GM23338 (cell line): ENCODE results near the gene WNK1. TPM values are rescaled to one million over a fixed set of nuclear protein-coding genes. Genes with fewer than 3 reads are reported as not detected.

Experiments used
- ATAC-seq: fragments of 200-7000 bp; cut with Tn5 transposase; 3 replicates; pipeline ENCODE4 v1.9.1; 2020
- DNase-seq: peaks from one replicate; pipeline ENCODE4 v3.0.0-alpha.2; 2015; ENCODE audit warnings: low spot score
- H2AFZ ChIP-seq: fragments of 200-600 bp; sonication (generic); 2 replicates; pipeline ENCODE4 v1.8.0; 2016; ENCODE audit warnings: antibody characterized with exemption, mild to moderate bottlenecking, moderate library complexity
- H3F3A ChIP-seq: fragments of 200-600 bp; sonication (generic); replicated peaks from 2 replicates; pipeline ENCODE4 v1.8.0; 2017; ENCODE audit warnings: antibody characterized with exemption, mixed run types, low read depth
- H3K27ac ChIP-seq: fragments of 200-600 bp; sonication (generic); 2 replicates; pipeline ENCODE4 v1.6.1; 2016; ENCODE audit warnings: low read depth
- H3K27me3 ChIP-seq: fragments of 200-600 bp; sonication (generic); 2 replicates; pipeline ENCODE4 v1.8.0; 2016; ENCODE audit warnings: mild to moderate bottlenecking, mixed run types, moderate library complexity; ENCODE audit not compliant: insufficient read depth
- H3K36me3 ChIP-seq: fragments of 200-600 bp; sonication (generic); 2 replicates; pipeline ENCODE4 v1.8.0; 2016; ENCODE audit warnings: mild to moderate bottlenecking; ENCODE audit not compliant: insufficient read depth
- H3K4me1 ChIP-seq: fragments of 200-600 bp; sonication (generic); 2 replicates; pipeline ENCODE4 v1.8.0; 2016; ENCODE audit warnings: mild to moderate bottlenecking, moderate library complexity; ENCODE audit not compliant: insufficient read depth
- H3K4me2 ChIP-seq: fragments of 200-600 bp; sonication (generic); 2 replicates; pipeline ENCODE4 v1.7.1; 2017; ENCODE audit warnings: mixed run types
- H3K4me3 ChIP-seq: fragments of 200-600 bp; sonication (generic); 2 replicates; pipeline ENCODE4 v1.6.1; 2016; ENCODE audit warnings: mixed run types
- H3K79me2 ChIP-seq: fragments of 200-600 bp; sonication (generic); replicated peaks from 2 replicates; pipeline ENCODE4 v1.8.0; 2017; ENCODE audit warnings: mild to moderate bottlenecking; ENCODE audit not compliant: insufficient read depth
- H3K9me2 ChIP-seq: fragments of 200-600 bp; sonication (generic); 2 replicates; pipeline ENCODE4 v1.8.0; 2017; ENCODE audit not compliant: insufficient read depth
- H4K20me1 ChIP-seq: fragments of 200-600 bp; sonication (generic); replicated peaks from 2 replicates; pipeline ENCODE4 v1.8.0; 2017; ENCODE audit warnings: mild to moderate bottlenecking; ENCODE audit not compliant: insufficient read depth
- H3K27ac Mint-ChIP-seq: 2 replicates; pipeline ENCODE4 v1.8.0; 2020; ENCODE audit warnings: inconsistent platforms, mild to moderate bottlenecking, moderate library complexity, mixed read lengths
- H3K27me3 Mint-ChIP-seq: 3 replicates; pipeline ENCODE4 v1.8.0; 2022; ENCODE audit warnings: low read depth, mild to moderate bottlenecking, moderate library complexity, mixed read lengths, inconsistent platforms; ENCODE audit not compliant: insufficient read depth, poor library complexity
- H3K36me3 Mint-ChIP-seq: 3 replicates; pipeline ENCODE4 v1.8.0; 2021; ENCODE audit warnings: low read depth, mild to moderate bottlenecking, inconsistent platforms, moderate library complexity, mixed read lengths
- H3K4me1 Mint-ChIP-seq: 3 replicates; pipeline ENCODE4 v1.8.0; 2020; ENCODE audit warnings: mild to moderate bottlenecking, inconsistent platforms, mixed read lengths
- H3K4me3 Mint-ChIP-seq: 3 replicates; pipeline ENCODE4 v1.8.0; 2021; ENCODE audit warnings: moderate library complexity, mild to moderate bottlenecking, inconsistent platforms, mixed read lengths
- H3K9me3 Mint-ChIP-seq: 3 replicates; pipeline ENCODE4 v1.8.0; 2020; ENCODE audit warnings: moderate library complexity, mild to moderate bottlenecking, inconsistent platforms, mixed read lengths
- CREB1 ChIP-seq: fragments of 250-450 bp; sonication (Bioruptor Pico); IDR thresholded peaks from 2 replicates; pipeline ENCODE4 v1.5.0; 2020; ENCODE audit warnings: low read depth, mild to moderate bottlenecking, moderate library complexity
- EZH2phosphoT487 ChIP-seq: fragments of 200-600 bp; sonication (generic); IDR thresholded peaks from one replicate; pipeline ENCODE4 v1.8.1; 2018; ENCODE audit warnings: antibody characterized with exemption; ENCODE audit not compliant: unreplicated experiment
- POLR2AphosphoS5 ChIP-seq: IDR thresholded peaks from 2 replicates; pipeline ENCODE4 v1.6.1; 2016; ENCODE audit warnings: antibody characterized with exemption, low read depth
- ZNF331 ChIP-seq: fragments of 250-450 bp; sonication (Bioruptor Pico); IDR thresholded peaks from 2 replicates; pipeline ENCODE4 v1.5.0; 2020; ENCODE audit warnings: low read depth, mild to moderate bottlenecking, moderate library complexity
- long read RNA-seq: library from polyadenylated mRNA; unstranded; transcript quantifications from one replicate; pipeline ENCODE4 v2.0.0, GENCODE V29; 2020; ENCODE audit not compliant: unreplicated experiment
- polyA plus RNA-seq: library from polyadenylated mRNA; unstranded; fragments of >200 nt; fragmentation: Nextera tagmentation; extraction: Ambion mirVana; gene quantifications from 2 replicates; pipeline ENCODE4 v1.2.1, GENCODE V29; 2016
- total RNA-seq: library from RNA; depleted of rRNA; stranded (reverse); fragments of >200 nt; shearing (Covaris generic); gene quantifications from 2 replicates; pipeline ENCODE4 v1.2.3, GENCODE V29; 2014; rRNA removed
- TF ChIP-seq, protein P1 (sequence below): IDR thresholded peaks from 2 replicates; pipeline ENCODE4 v1.6.1; 2016; ENCODE audit warnings: antibody characterized with exemption
- TF ChIP-seq, protein P2 (sequence below): IDR thresholded peaks from one replicate; pipeline ENCODE4 v1.6.1; 2018; ENCODE audit warnings: antibody characterized with exemption; ENCODE audit not compliant: unreplicated experiment

The WNK1 gene
- total RNA-seq (114 and 119 TPM in 2 replicates), polyA plus RNA-seq (74.9 and 86.8 TPM in 2 replicates)
- long read RNA-seq, partial matches to known transcripts: 3 of 15 reads
- long read RNA-seq, other reads (novel, unspliced or antisense): 12 of 15 reads

GRCh38 chr12:751999-752694, at the start of gene WNK1:
TSS of gene WNK1 (plus strand) at chr12:752579. CDS start at chr12:753566, 987 bp downstream.
- no peak within 1 kb of the TSS for H3K27ac Mint-ChIP-seq
- H3K79me2 ChIP-seq: peaks cover 35% of the 10 kb centered on the region

DNA sequence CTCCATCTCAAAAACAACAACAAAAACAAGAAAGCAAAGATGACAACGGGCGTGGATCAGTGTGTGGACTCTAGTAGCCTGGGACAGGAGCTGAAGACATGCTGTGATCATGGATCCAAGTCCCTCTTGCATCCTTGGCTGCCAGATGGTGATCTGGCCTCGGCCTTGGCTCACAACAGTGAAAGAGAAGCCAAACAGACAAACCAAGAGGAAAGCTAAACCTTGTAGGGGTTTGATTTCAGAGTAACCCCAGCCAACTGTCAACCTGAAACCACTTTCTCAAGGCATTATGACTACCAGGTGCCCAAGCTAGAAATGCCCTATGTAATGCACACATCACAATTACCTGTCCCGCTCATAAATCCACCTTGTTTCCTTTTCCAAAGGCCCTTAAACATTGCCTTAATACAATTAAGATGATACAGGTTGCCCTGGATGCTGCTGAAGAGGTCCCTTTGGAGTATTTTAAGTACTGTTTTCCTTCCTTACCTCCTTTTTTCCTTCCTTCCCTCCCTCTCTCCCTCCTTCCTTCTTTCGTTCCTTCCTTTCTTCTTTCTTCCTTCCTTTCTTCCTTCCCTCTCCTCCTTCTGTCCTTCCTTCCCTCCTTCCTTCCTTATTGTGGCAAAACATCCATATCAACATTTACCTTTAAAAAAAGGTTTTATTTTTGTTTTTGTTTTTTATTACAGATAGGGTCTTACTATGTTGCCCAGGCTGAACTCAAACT, 47.7 kb upstream of the WNK1 start:
- H3K27ac Mint-ChIP-seq: no peak overlapping the region
- H3K79me2 ChIP-seq: no peaks in the 10 kb centered on the region
- ATAC-seq (no peak), DNase-seq (no peak)
- no peaks in the 10 kb centered on the region for H3F3A ChIP-seq
- no peaks in the 10 kb centered on the region for H3K36me3 ChIP-seq
- no peaks in the 10 kb centered on the region for H4K20me1 ChIP-seq
- peaks cover 6% of the 10 kb centered on the region for H3K27me3 Mint-ChIP-seq
- H3K9me3 Mint-ChIP-seq: peaks cover 3% of the 10 kb centered on the region; the same call in 2 of the 3 replicates
- H2AFZ ChIP-seq: peak overlapping the region; percentile 52; the same call in 1 of the 2 replicates
- no peaks in the 10 kb centered on the region for H3K9me2 ChIP-seq
- no peaks in the 10 kb centered on the region; the same call in 2 of the 3 replicates for H3K36me3 Mint-ChIP-seq
- no peak overlapping the region for H3K4me3 ChIP-seq
- no peak overlapping the region for H3K27ac ChIP-seq
- H3K4me3 Mint-ChIP-seq: no peak overlapping the region
- H3K27me3 ChIP-seq: no peaks in the 10 kb centered on the region
- H3K4me1 Mint-ChIP-seq: peaks cover 11% of the 10 kb centered on the region
- no peak overlapping the region for H3K4me2 ChIP-seq
- H3K4me1 ChIP-seq: no peaks in the 10 kb centered on the region
- TF ChIP-seq ZNF331 (CRISPR knock-in tag) (no peak), EZH2phosphoT487 (no peak)

More at GRCh38 chr12:751999-752694, at the start of gene WNK1:
- Histone ChIP-seq H3F3A (no peaks in the 10 kb centered on the region), H3K36me3 (no peaks in the 10 kb centered on the region), H3K4me3 (peak within 1 kb of the TSS; percentile 78), H3K27ac (peak within 1 kb of the TSS; percentile 98), H3K4me1 (peaks cover 27% of the 10 kb centered on the region), H3K9me2 (no peaks in the 10 kb centered on the region), H2AFZ (0 out of 2 replicates have a peak within 1 kb of the TSS, but pooled peaks have one; percentile 4), H4K20me1 (peaks cover 26% of the 10 kb centered on the region), H3K27me3 (no peaks in the 10 kb centered on the region), H3K4me2 (peak within 1 kb of the TSS; percentile 93)
- Mint-ChIP-seq H3K4me1 (peaks cover 23% of the 10 kb centered on the region), H3K9me3 (no peaks in the 10 kb centered on the region), H3K27me3 (no peaks in the 10 kb centered on the region), H3K36me3 (peaks cover 20% of the 10 kb centered on the region), H3K4me3 (peak within 1 kb of the TSS; percentile 91)
- TF ChIP-seq POLR2AphosphoS5 (peak; percentile 82), CREB1 (CRISPR knock-in tag) (peak; percentile 82)
- TF ChIP-seq, protein P1, sequence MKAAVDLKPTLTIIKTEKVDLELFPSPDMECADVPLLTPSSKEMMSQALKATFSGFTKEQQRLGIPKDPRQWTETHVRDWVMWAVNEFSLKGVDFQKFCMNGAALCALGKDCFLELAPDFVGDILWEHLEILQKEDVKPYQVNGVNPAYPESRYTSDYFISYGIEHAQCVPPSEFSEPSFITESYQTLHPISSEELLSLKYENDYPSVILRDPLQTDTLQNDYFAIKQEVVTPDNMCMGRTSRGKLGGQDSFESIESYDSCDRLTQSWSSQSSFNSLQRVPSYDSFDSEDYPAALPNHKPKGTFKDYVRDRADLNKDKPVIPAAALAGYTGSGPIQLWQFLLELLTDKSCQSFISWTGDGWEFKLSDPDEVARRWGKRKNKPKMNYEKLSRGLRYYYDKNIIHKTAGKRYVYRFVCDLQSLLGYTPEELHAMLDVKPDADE: peak; percentile 98
- TF ChIP-seq, protein P2, sequence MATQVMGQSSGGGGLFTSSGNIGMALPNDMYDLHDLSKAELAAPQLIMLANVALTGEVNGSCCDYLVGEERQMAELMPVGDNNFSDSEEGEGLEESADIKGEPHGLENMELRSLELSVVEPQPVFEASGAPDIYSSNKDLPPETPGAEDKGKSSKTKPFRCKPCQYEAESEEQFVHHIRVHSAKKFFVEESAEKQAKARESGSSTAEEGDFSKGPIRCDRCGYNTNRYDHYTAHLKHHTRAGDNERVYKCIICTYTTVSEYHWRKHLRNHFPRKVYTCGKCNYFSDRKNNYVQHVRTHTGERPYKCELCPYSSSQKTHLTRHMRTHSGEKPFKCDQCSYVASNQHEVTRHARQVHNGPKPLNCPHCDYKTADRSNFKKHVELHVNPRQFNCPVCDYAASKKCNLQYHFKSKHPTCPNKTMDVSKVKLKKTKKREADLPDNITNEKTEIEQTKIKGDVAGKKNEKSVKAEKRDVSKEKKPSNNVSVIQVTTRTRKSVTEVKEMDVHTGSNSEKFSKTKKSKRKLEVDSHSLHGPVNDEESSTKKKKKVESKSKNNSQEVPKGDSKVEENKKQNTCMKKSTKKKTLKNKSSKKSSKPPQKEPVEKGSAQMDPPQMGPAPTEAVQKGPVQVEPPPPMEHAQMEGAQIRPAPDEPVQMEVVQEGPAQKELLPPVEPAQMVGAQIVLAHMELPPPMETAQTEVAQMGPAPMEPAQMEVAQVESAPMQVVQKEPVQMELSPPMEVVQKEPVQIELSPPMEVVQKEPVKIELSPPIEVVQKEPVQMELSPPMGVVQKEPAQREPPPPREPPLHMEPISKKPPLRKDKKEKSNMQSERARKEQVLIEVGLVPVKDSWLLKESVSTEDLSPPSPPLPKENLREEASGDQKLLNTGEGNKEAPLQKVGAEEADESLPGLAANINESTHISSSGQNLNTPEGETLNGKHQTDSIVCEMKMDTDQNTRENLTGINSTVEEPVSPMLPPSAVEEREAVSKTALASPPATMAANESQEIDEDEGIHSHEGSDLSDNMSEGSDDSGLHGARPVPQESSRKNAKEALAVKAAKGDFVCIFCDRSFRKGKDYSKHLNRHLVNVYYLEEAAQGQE: no peak
- ATAC-seq (peak; percentile 69), DNase-seq (peak; percentile 99)
